WTC11 (cell line): ENCODE measurements around the gene ERBB4.

Source experiments
- AR ChIP-seq: fragments of 250-450 bp; sonication (Bioruptor Pico); IDR thresholded peaks from 2 replicates; pipeline ENCODE4 v1.9.0; 2021; ENCODE audit warnings: mild to moderate bottlenecking
- ATF2 ChIP-seq: sonication (generic); formaldehyde crosslinking; IDR thresholded peaks from 2 replicates; pipeline ENCODE4 v1.8.1; 2022; ENCODE audit warnings: low read depth, missing genetic modification reagents, borderline replicate concordance
- CREB1 ChIP-seq: sonication (generic); formaldehyde crosslinking; IDR thresholded peaks from 2 replicates; pipeline ENCODE4 v1.8.0; 2023; ENCODE audit warnings: mild to moderate bottlenecking, missing genetic modification reagents
- CTCF ChIP-seq: fragments of 200-600 bp; IDR thresholded peaks from 2 replicates; pipeline ENCODE4 v1.8.0; 2022; ENCODE audit warnings: antibody characterized with exemption
- FOXJ3 ChIP-seq: sonication (generic); formaldehyde crosslinking; IDR thresholded peaks from 2 replicates; pipeline ENCODE4 v1.9.0; 2021; ENCODE audit warnings: missing genetic modification reagents, mild to moderate bottlenecking, borderline replicate concordance
- FOXP1 ChIP-seq: sonication (generic); formaldehyde crosslinking; IDR thresholded peaks from 2 replicates; pipeline ENCODE4 v1.8.0; 2022; ENCODE audit warnings: missing genetic modification reagents, mild to moderate bottlenecking, moderate library complexity, borderline replicate concordance
- GABPB1 ChIP-seq: sonication (generic); formaldehyde crosslinking; IDR thresholded peaks from 2 replicates; pipeline ENCODE4 v1.8.1; 2023; ENCODE audit warnings: mild to moderate bottlenecking, missing genetic modification reagents
- JUN ChIP-seq: sonication (generic); formaldehyde crosslinking; IDR thresholded peaks from 2 replicates; pipeline ENCODE4 v1.8.0; 2023; ENCODE audit warnings: mild to moderate bottlenecking, missing genetic modification reagents
- SMAD3 ChIP-seq: sonication (generic); formaldehyde crosslinking; IDR thresholded peaks from 2 replicates; pipeline ENCODE4 v1.8.0; 2022; ENCODE audit warnings: missing genetic modification reagents, mild to moderate bottlenecking, borderline replicate concordance
- ZNF121 ChIP-seq: sonication (generic); formaldehyde crosslinking; IDR thresholded peaks from 2 replicates; pipeline ENCODE4 v1.8.0; 2023; ENCODE audit warnings: missing genetic modification reagents

- TF ChIP-seq CTCF (no peak), SMAD3 (CRISPR knock-in tag) (no peak), GABPB1 (no peak), FOXP1 (CRISPR knock-in tag) (no peak), CREB1 (no peak), FOXJ3 (CRISPR knock-in tag) (no peak), ATF2 (CRISPR knock-in tag) (no peak), ZNF121 (CRISPR knock-in tag) (no peak), AR (CRISPR knock-in tag) (no peak), JUN (no peak)
These were observed 974.2 kb downstream of the ERBB4 start for GRCh38 chr2:211564441-211564840.
